ENCODE data around the gene HMCN1.
"Not testable (repeated sequence)": the region's sequence is repeated elsewhere in the genome, so short reads cannot be mapped to it uniquely, and the experiment has no call there.

Gene HMCN1

DNA sequence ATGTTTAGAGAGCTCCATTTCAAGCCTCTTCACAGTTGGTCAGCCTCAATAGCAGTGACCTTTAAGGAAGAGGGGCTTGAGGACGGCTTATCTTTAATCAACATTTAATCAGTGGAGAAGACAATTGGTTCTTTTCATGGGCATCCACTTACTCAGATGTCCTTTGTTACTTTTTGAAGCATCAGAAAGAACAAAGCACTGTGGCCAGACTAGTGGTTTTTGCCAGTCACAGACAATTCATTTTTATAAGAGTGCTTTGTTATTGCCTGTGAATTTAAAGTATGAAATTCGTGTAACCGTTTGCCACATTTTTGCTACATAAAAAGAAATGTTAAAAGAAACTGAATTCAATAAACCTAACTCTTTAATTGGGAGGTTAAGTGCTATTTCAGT lies 418.0 kb downstream of the HMCN1 start:
- DNase-seq (ENCODE audit: low read depth), result no peak
- H3K4me3 ChIP-seq (ENCODE audit: low read depth, low read length), result no peak overlapping the region

GRCh38 chr1:186152620-186153239 lies 418.5 kb downstream of the HMCN1 start:
- H3K4me3 ChIP-seq (ENCODE audit: low read depth, low read length), result no peak overlapping the region
- peak; percentile 18 for DNase-seq (ENCODE audit: low read depth)

GRCh38 chr1:186154651-186155050 lies 420.5 kb downstream of the HMCN1 start:
- H3K4me3 ChIP-seq (ENCODE audit: low read depth, low read length), result no peak overlapping the region
- no peak for DNase-seq (ENCODE audit: low read depth)

GRCh38 chr1:186155594-186155993 lies 421.4 kb downstream of the HMCN1 start:
- peak; percentile 47 for DNase-seq (ENCODE audit: low read depth)
- no peak overlapping the region for H3K4me3 ChIP-seq (ENCODE audit: low read depth, low read length)

DNA sequence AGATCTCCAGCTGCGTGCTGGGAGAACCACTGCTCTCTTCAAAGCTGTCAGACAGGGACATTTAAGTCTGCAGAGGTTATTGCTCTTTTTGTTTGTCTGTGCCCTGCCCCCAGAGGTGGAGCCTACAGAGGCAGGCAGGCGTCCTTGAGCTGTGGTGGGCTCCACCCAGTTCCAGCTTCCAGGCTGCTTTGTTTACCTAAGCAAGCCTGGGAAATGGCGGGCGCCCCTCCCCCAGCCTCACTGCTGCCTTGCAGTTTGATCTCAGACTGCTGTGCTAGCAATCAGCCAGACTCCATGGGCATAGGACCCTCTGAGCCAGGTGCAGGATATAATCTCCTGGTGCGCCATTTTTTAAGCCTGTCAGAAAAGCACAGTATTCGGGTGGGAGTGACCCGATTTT lies 428.7 kb downstream of the HMCN1 start:
- H3K4me3 ChIP-seq (ENCODE audit: low read depth, low read length); DNase-seq (ENCODE audit: low read depth): not testable (repeated sequence)

DNA sequence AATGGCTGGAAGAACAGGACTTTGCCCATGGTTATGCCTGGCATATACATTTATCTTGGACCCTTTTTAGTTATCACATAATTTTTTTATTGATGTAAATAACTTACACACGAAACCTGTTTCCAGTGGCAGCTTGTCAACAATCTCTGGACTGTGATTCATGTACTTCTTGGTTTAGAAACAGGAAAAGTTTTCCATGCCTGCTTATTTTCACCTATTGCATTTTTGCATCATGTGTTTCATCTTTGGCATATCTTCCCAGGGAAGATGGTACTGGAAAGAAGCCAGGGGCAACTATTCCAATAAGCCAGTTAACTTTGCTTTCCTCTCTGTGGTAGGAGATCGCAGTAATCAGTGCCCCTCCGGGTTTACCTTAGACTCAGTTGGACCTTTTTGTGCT lies 430.6 kb downstream of the HMCN1 start:
- no peak for DNase-seq (ENCODE audit: low read depth)
- no peak overlapping the region for H3K4me3 ChIP-seq (ENCODE audit: low read depth, low read length)

- no peak overlapping the region for H3K4me3 ChIP-seq (ENCODE audit: low read depth, low read length)
- DNase-seq (ENCODE audit: low read depth), result no peak
Observed at GRCh38 chr1:186165303-186165702, 431.1 kb downstream of the HMCN1 start.

GRCh38 chr1:186167096-186167668 lies 433.0 kb downstream of the HMCN1 start:
- H3K4me3 ChIP-seq (ENCODE audit: low read depth, low read length), result no peak overlapping the region
- DNase-seq (ENCODE audit: low read depth), result no peak

DNA sequence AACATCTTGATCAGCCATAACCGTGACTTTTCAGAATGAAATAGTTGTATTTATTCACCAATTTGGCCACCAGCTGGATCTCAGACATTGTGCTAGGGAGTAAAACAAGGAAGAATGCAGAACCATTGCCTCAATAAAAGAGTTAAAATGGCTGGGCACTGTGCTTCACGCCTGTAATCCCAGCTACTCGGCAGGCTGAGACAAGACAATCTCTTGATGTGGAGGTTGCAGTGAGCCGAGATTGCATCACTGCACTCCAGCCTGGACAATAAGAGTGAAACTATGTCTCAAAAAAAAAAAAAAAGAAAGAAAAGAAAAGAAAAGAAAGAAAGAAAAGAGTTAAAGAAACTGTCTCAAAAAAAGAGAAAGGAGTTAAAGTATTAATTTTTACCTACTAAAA lies 441.4 kb downstream of the HMCN1 start:
- no peak overlapping the region for H3K4me3 ChIP-seq (ENCODE audit: low read depth, low read length)
- DNase-seq (ENCODE audit: low read depth), result no peak

- no peak overlapping the region for H3K4me3 ChIP-seq (ENCODE audit: low read depth, low read length)
- no peak for DNase-seq (ENCODE audit: low read depth)
Observed at GRCh38 chr1:186178426-186179043, 444.3 kb downstream of the HMCN1 start.

DNA sequence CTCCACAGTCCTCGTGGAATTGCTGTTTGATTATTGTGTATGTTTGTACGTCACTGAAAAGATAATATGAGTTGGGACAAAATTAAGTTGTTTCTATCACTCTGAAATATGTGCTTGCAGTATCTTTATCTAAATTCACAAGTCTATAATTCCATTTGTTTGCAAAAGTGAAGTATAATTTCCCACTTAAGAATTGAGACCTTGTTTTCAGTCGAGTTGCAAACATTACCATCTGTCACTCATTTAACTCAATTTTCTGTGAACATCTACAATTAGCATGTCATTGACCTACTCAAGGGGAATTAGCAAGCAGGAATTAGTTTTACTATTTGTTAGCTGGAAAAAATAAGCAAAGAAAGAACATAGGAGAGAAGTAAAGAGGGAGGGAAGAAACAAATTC lies 445.0 kb downstream of the HMCN1 start:
- H3K4me3 ChIP-seq (ENCODE audit: low read depth, low read length), result no peak overlapping the region
- DNase-seq (ENCODE audit: low read depth), result no peak

DNA sequence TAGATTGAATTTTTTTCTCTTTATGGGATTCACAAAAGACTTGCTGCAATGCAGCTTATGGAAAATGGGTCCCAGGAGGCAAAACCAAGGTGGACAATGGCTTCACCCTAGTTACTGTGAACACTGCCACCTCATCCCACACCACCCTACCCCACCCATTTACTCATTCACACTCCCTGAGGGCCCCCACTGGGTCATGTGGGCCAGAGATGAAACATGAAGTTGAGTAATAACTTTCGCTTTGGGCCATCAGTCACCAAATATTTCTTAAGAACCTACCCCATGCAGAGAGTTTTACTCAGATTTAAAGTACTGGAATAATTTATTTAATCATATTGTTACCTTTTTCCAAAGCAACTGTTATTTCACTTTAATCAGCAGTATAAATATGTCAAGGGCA lies 449.0 kb downstream of the HMCN1 start:
- H3K4me3 ChIP-seq (ENCODE audit: low read depth, low read length), result no peak overlapping the region
- DNase-seq (ENCODE audit: low read depth), result peak; percentile 68

DNA sequence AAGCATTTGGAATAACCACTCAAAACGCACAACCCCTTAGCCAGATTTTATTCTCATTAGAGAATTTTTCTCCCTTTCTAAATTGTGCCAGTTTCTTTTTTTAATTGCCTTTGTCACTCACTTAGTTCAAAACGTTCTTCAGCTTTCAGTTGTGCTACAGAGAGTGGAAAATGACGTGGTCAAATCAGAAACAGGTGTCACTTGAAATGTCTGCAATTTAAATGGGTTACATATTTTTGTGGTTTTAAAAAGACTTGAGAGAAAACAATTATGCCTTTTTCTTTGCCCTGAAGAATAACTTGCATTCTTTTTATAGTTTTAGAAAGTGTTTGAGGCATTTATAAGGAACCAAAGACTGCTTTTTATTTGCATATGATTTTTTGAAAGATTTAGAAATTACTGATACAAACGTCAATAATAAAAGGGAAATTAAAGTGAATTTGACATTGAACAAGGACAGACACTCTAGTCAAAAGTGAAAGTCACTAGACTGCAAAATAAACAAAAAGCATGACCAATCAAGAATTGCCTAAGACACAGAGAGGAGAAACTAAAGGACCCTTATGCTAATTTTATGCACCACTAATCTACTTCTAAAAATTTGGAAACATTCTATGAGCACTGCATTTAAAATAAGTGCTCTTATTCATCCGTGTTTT lies 449.9 kb downstream of the HMCN1 start:
- no peak overlapping the region for H3K4me3 ChIP-seq (ENCODE audit: low read depth, low read length)
- no peak for DNase-seq (ENCODE audit: low read depth)

GRCh38 chr1:186186251-186186650 lies 452.1 kb downstream of the HMCN1 start:
- not testable (repeated sequence) for H3K4me3 ChIP-seq (ENCODE audit: low read depth, low read length); DNase-seq (ENCODE audit: low read depth)

DNA sequence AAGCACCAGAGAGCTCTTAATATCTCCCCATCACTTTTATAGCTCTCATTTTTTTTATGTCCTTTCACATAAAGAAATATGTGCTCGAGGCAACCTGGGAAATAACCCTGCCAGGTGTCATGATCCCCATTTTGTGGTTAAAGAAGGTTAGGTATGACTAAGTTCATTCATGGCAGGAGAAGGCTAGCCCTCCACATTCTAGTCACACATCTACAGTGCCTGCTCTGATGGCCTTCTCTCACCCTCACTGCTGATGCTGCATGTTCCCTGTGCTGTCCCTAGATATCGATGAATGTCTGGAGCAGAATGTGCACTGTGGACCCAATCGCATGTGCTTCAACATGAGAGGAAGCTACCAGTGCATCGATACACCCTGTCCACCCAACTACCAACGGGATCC lies 453.4 kb downstream of the HMCN1 start:
- H3K4me3 ChIP-seq (ENCODE audit: low read depth, low read length), result no peak overlapping the region

GRCh38 chr1:186188004-186188539 lies 453.9 kb downstream of the HMCN1 start:
- H3K4me3 ChIP-seq (ENCODE audit: low read depth, low read length), result no peak overlapping the region
- peak; percentile 84 for DNase-seq (ENCODE audit: low read depth)

More for the DNA sequence above, 453.4 kb downstream of the HMCN1 start:
- DNase-seq (ENCODE audit: low read depth), result no peak

GRCh38 chr1:186188736-186189135 lies 454.5 kb downstream of the HMCN1 start:
- no peak for DNase-seq (ENCODE audit: low read depth)

GRCh38 chr1:186189156-186189555 lies 455.0 kb downstream of the HMCN1 start:
- no peak overlapping the region for H3K4me3 ChIP-seq (ENCODE audit: low read depth, low read length)
- DNase-seq (ENCODE audit: low read depth), result no peak

More at GRCh38 chr1:186188736-186189135, 454.5 kb downstream of the HMCN1 start:
- H3K4me3 ChIP-seq (ENCODE audit: low read depth, low read length), result no peak overlapping the region

GRCh38 chr1:186191511-186191910 lies 457.3 kb downstream of the HMCN1 start:
- no peak for DNase-seq (ENCODE audit: low read depth)
- H3K4me3 ChIP-seq (ENCODE audit: low read depth, low read length), result no peak overlapping the region

DNA sequence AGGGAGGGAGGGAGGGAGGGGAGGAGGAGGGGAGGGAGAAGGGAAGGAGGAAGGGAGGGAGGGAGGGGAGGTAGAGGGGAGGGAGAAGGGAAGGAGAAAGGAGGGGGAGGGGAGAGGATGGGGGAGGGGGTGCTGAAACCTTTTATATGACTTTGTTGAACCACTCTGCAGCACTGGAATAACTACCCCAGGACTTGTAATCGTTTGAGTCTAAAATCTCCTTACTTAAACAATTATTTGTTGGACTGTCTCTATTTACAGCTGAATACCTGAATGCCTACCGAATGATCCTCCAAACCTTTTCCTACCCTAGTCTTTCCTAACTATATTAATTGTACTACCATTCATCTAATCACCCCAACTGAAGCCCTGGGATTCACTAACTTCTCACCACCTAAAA lies 459.0 kb downstream of the HMCN1 start:
- no peak overlapping the region for H3K4me3 ChIP-seq (ENCODE audit: low read depth, low read length)
- no peak for DNase-seq (ENCODE audit: low read depth)

Measured in skeletal muscle cell (primary cell).